T-helper 1 cell (primary cell): Measurements from ENCODE around the gene FAM222B.
A peak's percentile ranks its signal among the peaks of the same experiment; 100 is the strongest.

ENCODE experiments used
- DNase-seq, 5 donors: peaks; one replicate each; pipeline ENCODE4 v3.0.0-alpha.2; 2012 to 2020

Gene FAM222B

DNA sequence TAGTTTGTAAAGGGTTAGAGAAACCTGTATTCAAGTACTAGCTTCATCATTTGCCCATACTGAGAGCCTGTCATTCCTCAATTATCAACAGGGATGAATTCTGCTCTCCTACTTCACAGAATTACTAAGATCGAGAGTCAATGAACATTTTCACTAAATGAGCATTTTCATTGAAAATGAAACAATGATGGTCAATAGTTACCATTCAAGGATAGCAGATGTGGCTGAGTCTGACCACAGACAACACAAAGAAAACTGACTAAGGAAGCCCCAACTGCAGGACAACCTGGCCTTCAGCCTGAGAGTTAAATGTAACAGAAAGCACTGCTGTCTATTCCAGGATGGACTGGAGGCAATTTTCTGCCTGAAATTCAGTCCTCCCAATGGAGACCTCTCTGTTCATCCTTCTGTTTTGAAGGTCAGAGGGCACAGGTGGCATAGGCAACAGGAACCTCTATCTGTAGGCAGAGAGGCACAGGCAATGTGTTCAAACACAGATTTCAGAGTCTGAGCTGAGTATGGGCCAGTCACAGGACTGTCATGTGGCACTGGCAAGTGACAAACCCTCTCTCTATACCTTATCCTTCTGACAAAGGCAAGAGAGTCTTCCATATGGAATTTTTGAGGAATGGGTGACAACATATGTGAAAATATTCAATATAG is 79.3 kb downstream of the FAM222B start:
- no peak for DNase-seq

DNA sequence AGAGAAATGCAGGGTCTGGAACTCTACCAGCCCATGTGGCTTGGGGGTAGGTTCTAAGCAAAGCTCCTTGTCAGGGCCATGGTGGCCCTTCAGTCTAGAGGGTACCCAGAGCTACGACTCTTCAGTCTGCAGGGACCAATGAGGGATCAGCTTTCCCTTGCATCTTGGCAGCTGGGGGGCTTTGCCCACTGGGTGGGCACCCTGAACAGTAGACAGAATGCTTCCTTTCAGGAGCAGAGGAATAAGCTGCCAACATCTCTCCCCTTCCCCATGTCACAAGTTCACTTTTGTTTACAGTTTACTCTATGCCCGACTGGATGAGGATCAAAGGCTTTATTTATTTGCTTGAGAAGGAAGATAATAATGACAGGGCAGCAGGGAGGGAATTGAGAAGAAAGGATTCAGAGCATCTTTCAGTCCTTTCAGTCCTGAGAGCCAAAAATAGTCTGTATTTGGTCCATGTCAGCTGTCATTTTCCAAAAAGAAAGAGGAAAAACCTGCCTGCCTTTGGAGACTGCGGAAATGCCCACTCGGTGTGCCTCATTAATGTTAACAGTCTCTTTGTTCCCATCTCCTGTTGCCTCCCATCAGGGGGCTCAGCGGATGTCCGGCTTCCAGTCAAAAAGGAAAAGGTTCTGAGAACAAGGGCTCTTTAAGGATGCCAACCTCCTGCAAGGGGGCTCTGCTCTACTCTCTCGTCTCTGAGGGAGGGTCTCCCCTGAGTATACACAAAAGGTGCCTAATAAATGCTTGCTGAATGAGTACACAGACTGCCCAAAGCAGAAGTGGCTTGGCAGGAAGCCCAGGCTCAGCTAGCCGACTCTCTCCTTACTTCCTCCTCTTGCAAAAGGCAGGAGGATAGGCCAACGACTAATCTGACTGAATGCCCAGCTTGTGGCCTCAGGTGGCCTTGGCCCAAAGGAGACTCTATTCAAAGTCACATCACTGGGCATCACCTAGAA is 81.7 kb downstream of the FAM222B start:
- DNase-seq, result no peak

DNA sequence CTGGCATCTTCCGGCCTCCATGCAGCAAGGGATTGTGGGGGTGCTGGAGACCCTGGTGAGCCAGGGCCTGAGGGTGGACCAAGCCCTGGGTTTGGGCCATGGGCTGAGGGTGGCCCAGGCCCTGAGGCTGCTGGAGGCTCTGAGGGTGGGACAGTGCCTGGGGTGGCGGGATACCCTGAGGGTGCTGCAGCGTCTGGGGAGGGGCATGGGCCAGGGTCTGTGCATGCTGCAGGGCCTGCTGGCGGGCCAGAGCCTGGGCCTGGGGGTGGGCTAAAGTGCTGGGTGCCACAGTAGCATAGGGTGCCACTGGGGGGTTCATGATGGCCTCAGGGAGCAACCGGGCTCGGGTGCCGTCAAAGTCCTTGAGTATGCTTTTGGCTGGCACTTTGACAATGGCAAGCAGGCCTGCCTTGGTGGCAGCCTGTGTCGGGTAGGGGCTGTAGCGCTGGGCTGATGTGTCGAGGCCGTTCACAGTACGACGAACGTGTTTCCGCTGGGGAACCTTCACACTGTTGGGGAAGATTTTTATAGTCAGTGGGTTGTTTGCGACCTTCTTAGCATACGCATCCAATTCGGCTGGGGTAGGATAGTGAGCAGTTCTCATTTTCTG is 83.2 kb downstream of the FAM222B start:
- no peak for DNase-seq

- DNase-seq, result no peak
These were observed 84.0 kb downstream of the FAM222B start for GRCh38 chr17:28758411-28759121.

DNA sequence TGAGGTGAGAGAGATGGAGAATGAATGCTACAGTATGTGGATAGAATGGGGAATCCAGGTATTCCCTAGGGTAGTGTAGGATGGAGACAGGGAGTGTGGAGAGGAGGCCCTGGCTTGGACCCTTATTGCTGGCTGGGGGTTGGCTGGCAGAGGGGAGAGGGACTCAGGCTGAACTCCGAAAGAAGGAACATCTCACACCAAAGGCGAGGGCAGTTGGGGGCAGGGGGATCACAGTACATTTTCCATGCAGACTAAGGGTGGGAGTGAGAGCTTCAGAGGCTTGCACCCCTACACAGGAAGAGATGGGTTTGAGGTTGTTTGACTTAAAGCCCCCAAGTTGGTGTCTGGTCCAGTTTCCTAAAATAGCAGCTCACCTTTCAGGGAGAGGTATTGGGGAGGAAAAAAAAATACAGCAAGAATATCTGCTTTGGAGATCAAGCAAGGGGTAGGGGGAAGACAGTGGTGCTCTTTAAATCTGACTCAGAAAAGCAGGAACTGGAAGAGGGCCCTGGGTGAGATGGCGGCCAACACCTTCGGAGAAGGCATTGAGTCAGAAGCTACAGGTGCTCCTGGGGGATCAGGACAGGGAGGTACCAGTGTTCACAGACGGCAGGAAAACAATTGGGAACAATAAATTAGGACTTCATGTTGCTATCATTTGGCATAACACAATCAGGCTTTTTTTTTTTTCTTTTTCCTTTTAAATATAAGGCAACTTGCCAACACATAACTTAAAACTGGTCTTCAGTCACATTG is 86.4 kb downstream of the FAM222B start:
- DNase-seq, result no peak

GRCh38 chr17:28755486-28755885 is 87.1 kb downstream of the FAM222B start:
- DNase-seq, result no peak

- no peak for DNase-seq
These were observed 90.8 kb downstream of the FAM222B start for GRCh38 chr17:28751600-28752366.

DNA sequence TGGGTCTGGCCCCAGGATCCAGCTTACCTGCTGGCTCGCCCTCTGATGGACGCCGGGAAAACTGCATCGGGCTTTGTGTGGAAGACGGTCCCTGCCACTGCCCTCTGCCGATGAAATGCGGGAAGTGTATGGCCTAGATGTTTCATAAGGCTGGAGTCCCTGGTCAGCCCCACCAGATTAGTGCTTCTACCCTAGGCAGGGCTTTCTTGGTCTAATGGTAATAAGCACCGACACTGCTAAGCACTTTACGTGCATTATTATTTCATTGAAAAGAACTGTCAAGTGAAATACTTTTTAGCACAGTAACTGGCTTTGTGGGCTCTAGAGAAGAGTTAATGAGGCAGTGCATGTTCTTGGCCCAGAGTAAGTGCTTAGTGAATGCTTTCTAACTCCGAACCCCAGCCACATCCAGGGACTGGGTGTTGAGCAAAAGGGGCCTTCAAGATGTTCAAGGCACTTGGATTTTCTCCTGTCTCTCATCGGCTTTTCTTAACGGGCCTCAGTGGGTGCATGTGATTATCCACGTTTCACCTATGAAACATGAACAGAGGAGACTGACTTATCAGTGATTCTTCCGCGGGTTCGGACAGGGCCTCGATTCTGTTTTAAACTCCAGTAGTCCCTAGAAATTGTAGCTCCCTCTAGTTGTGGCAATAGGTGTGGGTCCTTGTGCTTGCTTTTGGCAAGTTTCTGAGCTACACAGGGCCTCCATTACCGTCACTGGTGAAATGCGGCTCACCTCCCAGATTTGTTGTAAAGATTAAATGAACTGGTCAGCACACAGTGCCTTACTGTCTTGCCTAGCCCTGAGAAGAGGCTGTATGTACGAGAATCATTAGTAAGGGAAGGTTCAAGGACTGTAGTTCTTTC is 92.2 kb downstream of the FAM222B start:
- DNase-seq, result peak; percentile 76 to 88 (median 84)

GRCh38 chr17:28749516-28750177 is 92.9 kb downstream of the FAM222B start:
- no peak for DNase-seq

DNA sequence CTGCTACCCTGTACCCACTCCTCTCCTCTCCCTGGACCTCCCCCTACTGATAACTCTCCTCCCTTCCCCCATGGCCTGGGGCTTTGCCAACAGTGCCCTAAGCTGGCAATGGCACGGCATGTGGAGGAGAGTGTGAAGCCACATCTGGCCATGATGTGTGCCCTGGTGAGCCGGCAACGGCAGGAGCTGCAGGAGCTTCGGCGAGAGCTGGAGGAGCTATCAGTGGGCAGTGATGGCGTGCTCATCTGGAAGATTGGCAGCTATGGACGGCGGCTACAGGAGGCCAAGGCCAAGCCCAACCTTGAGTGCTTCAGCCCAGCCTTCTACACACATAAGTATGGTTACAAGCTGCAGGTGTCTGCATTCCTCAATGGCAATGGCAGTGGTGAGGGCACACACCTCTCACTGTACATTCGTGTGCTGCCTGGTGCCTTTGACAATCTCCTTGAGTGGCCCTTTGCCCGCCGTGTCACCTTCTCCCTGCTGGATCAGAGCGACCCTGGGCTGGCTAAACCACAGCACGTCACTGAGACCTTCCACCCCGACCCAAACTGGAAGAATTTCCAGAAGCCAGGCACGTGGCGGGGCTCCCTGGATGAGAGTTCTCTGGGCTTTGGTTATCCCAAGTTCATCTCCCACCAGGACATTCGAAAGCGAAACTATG is 93.6 kb downstream of the FAM222B start:
- DNase-seq, result no peak

GRCh38 chr17:28747801-28748750 is 94.5 kb downstream of the FAM222B start:
- DNase-seq, result no peak

- no peak for DNase-seq
These were observed 95.4 kb downstream of the FAM222B start for GRCh38 chr17:28747051-28747691.

DNA sequence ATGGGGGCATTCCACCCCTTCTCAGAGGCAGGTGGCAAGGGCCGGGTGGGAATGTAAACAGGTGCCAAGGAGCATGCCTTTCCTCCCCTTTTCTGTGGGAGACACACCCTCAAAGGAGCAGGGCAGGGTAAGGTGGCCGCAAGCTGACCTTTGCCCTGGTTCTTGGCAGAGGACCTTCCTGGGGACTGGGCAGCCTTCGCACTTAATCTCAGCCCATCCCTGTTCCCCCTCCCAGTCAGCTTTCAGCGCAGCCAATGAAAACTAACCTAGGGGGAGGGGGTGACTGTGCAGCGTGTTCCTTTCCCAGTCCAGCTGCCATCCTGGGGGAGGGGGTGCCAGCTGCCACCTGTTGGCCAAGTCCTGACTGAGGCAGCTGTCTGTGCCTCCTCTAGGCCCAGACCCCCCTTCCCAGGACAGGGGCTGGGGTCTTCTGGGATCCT is 96.0 kb downstream of the FAM222B start:
- no peak for DNase-seq

DNA sequence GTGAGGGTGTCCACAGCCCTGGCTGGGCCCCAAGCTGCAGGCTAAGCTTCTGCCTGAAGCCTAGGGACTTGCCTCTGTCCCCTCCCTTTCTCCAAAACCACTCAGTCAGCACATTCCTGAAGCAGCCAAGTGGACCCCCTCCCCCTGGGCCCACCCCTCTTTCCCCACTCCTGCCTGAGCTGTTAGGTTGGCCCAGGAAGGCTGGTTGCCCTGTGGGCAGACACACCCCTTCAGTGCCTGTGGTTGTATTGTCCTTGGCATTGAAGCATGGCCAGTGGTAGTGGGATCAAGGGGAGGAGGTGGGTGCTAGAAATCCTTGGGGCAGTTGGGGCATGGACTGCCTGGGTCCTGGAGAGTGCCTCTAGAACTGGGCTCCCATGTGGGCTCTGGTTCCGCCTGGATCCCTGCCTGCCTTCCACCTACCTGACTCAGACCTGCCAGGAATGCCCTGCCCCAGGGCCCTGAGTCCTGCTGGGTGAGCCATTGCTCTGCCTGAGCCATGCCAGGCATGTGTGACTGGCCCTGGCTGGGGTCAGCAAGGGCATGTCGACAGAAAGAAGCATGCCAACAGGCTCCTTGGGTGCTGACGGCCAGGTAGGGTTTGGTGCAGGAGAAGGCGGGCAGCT is 96.7 kb downstream of the FAM222B start:
- DNase-seq, result no peak

GRCh38 chr17:28744972-28745785 is 97.4 kb downstream of the FAM222B start:
- peak in 2 of 5 donors; percentile 23 to 51 for DNase-seq
